ENCODE data around the gene DTNB.

DTNB gene

DNA sequence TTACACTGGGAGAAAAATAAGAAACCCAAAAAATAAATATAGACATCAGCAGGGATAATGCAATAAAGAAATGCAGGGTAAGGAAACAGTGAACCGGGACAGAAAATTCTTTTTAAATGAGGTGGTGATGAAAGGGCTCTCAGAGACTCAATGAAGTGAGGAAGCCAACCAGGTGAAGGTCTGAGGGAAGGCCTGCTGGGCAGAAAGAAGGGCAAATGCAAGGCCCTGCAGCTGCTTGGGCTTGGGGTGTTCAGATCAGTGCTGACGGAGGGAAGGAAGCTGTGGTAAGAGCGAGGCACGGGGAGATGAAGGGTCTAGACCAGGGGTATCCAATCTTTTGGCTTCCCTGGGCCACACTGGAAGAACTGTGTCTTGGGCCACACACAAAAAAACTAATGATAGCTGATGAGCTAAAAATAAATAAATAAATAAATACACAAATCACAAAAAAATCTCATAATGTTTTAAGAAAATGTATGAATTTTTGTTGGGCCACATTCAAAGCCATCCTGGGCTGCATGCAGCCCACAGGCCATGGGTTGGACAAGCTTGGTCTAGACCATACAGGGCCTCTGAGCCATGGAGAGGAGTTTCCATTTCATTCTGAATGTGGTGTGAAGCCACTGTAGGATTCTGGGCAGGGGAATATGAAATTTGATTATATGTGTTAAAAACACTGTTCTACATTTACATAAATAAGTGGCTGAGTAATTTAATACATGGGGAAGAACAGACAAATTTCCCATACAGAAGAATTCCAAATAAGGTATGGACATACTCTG is 235.3 kb downstream of the DTNB start:
- H3K4me3 ChIP-seq (ENCODE audit: low read length) = no peak overlapping the region
- no peak for DNase-seq (ENCODE audit: low read depth)
- TF ChIP-seq, protein P1, sequence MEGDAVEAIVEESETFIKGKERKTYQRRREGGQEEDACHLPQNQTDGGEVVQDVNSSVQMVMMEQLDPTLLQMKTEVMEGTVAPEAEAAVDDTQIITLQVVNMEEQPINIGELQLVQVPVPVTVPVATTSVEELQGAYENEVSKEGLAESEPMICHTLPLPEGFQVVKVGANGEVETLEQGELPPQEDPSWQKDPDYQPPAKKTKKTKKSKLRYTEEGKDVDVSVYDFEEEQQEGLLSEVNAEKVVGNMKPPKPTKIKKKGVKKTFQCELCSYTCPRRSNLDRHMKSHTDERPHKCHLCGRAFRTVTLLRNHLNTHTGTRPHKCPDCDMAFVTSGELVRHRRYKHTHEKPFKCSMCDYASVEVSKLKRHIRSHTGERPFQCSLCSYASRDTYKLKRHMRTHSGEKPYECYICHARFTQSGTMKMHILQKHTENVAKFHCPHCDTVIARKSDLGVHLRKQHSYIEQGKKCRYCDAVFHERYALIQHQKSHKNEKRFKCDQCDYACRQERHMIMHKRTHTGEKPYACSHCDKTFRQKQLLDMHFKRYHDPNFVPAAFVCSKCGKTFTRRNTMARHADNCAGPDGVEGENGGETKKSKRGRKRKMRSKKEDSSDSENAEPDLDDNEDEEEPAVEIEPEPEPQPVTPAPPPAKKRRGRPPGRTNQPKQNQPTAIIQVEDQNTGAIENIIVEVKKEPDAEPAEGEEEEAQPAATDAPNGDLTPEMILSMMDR (IDR thresholded peaks at IDR 0.05; ENCODE audit: insufficient read depth, low read depth, low read length, missing control alignments) = no peak

DNA sequence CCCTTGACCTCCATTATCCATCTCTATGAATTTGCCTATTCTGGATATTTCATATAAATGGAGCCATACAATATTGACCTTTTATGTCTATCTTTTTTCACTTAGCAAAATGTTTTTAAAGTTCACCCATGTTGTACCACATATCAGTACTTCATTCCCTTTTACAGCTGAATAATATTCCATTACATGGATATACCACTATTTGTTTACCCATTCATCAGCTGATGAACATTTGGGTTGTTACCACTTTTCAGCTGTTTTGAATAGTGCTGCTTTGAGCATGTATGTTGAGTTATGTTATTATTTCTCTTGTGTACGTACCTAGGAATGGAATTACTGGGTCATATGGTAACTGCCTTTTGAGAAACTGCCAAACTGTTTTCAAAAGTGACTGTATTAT is 238.0 kb downstream of the DTNB start:
- TF ChIP-seq, protein P1 (IDR thresholded peaks at IDR 0.05; ENCODE audit: insufficient read depth, low read depth, low read length, missing control alignments) = no peak
- H3K4me3 ChIP-seq (ENCODE audit: low read length) = no peak overlapping the region
- no peak for DNase-seq (ENCODE audit: low read depth)

DNA sequence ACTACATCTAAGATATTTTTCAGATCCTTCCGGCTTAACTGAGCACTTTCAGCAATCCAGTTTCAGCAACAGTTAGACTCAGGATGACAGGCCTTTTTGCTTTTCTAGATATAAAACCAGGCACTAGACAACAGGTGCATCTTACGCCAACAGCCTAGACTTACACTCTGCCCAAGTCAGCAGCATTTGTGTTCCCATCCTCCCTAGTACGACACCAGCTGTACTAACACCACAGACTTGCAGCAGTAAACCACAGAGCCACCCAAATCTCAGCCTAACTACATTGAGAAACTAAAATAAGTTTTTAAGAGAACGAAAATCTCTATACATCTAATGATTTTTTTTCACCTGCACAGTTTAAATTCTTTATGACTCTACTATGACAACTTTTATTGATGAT is 241.8 kb downstream of the DTNB start:
- TF ChIP-seq, protein P1 (IDR thresholded peaks at IDR 0.05; ENCODE audit: insufficient read depth, low read depth, low read length, missing control alignments) = no peak
- H3K4me3 ChIP-seq (ENCODE audit: low read length) = no peak overlapping the region
- DNase-seq (ENCODE audit: low read depth) = no peak

DNA sequence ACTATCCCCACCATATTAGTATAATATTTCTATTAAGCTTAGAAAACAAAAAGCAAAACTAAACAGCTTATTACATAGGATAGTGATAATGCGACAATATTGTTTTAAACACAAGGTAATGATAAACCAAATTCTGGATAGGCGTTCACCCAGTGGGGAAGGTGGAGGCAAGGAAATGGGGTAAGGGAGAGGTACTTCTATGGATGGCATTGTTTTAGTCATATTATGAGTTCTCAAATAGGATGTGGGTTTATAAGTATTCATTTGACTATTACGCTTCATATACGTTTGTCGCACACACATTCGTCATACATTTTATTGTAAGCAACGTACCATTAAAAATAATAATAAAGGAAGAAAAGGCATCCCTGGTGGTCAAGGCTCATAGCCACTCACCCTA is 242.8 kb downstream of the DTNB start:
- H3K4me3 ChIP-seq (ENCODE audit: low read length) = no peak overlapping the region
- TF ChIP-seq, protein P1 (IDR thresholded peaks at IDR 0.05; ENCODE audit: insufficient read depth, low read depth, low read length, missing control alignments) = no peak
- DNase-seq (ENCODE audit: low read depth) = no peak

- no peak for DNase-seq (ENCODE audit: low read depth)
- no peak overlapping the region for H3K4me3 ChIP-seq (ENCODE audit: low read length)
- TF ChIP-seq, protein P1 (IDR thresholded peaks at IDR 0.05; ENCODE audit: insufficient read depth, low read depth, low read length, missing control alignments) = no peak
Measured at GRCh38 chr2:25426326-25426725, 247.1 kb downstream of the DTNB start.

- DNase-seq (ENCODE audit: low read depth) = no peak
- TF ChIP-seq, protein P1 (IDR thresholded peaks at IDR 0.05; ENCODE audit: insufficient read depth, low read depth, low read length, missing control alignments) = no peak
- H3K4me3 ChIP-seq (ENCODE audit: low read length) = no peak overlapping the region
Measured at GRCh38 chr2:25424426-25425028, 248.8 kb downstream of the DTNB start.

All from epithelial cell of esophagus (primary cell).